Nephron (organoid): ENCODE results near the gene NDUFB6.

Experiments
- H3K27ac Mint-ChIP-seq, 3 experiments: 2 replicates each; pipeline ENCODE4 v1.8.0; 2020; ENCODE audit warnings: mixed read lengths in 3 of 3, mild to moderate bottlenecking in 2 of 3, moderate library complexity in 1 of 3
- H3K27me3 Mint-ChIP-seq: 2 replicates; pipeline ENCODE4 v1.8.0; 2021; ENCODE audit warnings: low read depth, mild to moderate bottlenecking, moderate library complexity, mixed read lengths
- H3K36me3 Mint-ChIP-seq: 2 replicates; pipeline ENCODE4 v1.8.0; 2020; ENCODE audit warnings: low read depth, mixed read lengths
- H3K4me1 Mint-ChIP-seq: 2 replicates; pipeline ENCODE4 v1.8.0; 2020; ENCODE audit warnings: mixed read lengths
- H3K4me3 Mint-ChIP-seq, 3 experiments: 2 replicates each; pipeline ENCODE4 v1.8.0; 2020; ENCODE audit warnings: mild to moderate bottlenecking in 3 of 3, mixed read lengths in 3 of 3, moderate library complexity in 2 of 3
- H3K9me3 Mint-ChIP-seq: 2 replicates; pipeline ENCODE4 v1.8.0; 2020; ENCODE audit warnings: mixed read lengths
- CTCF ChIP-seq, 3 experiments: fragments of 200-600 bp; sonication (generic); IDR thresholded peaks; one replicate each; pipeline ENCODE4 v1.5.0; 2021; ENCODE audit warnings: antibody characterized with exemption in 3 of 3; ENCODE audit not compliant: unreplicated experiment in 3 of 3

Gene NDUFB6

GRCh38 chr9:32577316-32577715 is 4.4 kb upstream of the NDUFB6 start:
- no peak for TF ChIP-seq CTCF (IDR thresholded peaks at IDR 0.05; ENCODE audit: unreplicated experiment in 3 of 3)
- Mint-ChIP-seq H3K27ac (no peak overlapping the region), H3K27me3 (peaks cover 9% of the 10 kb centered on the region), H3K9me3 (no peaks in the 10 kb centered on the region), H3K36me3 (no peaks in the 10 kb centered on the region), H3K4me3 (no peak overlapping the region), H3K4me1 (peaks cover 24% of the 10 kb centered on the region)

- Mint-ChIP-seq H3K4me1 (peaks cover 21% of the 10 kb centered on the region), H3K27ac (no peak overlapping the region), H3K4me3 (peak overlapping the region in 1 of 3 experiments; percentile 28), H3K27me3 (peaks cover 9% of the 10 kb centered on the region), H3K36me3 (peaks cover 5% of the 10 kb centered on the region), H3K9me3 (no peaks in the 10 kb centered on the region)
- TF ChIP-seq CTCF (IDR thresholded peaks at IDR 0.05; ENCODE audit: unreplicated experiment in 3 of 3): no peak
Observed at GRCh38 chr9:32574858-32575257, 1.9 kb upstream of the NDUFB6 start.

GRCh38 chr9:32573821-32574220 is 862 bp upstream of the NDUFB6 start:
- H3K9me3 Mint-ChIP-seq: no peaks in the 10 kb centered on the region
- peaks cover 17% of the 10 kb centered on the region for H3K4me1 Mint-ChIP-seq
- peak overlapping the region; percentile 99 to 100 (median 99) for H3K4me3 Mint-ChIP-seq
- H3K27ac Mint-ChIP-seq: peak overlapping the region; percentile 92 to 99 (median 99)
- no peaks in the 10 kb centered on the region for H3K27me3 Mint-ChIP-seq
- TF ChIP-seq CTCF (IDR thresholded peaks at IDR 0.05; ENCODE audit: unreplicated experiment in 3 of 3): no peak
- peaks cover 9% of the 10 kb centered on the region for H3K36me3 Mint-ChIP-seq

GRCh38 chr9:32571969-32572899 is 725 bp downstream of the NDUFB6 start:
- peaks cover 17% of the 10 kb centered on the region for H3K4me1 Mint-ChIP-seq
- H3K27me3 Mint-ChIP-seq: no peaks in the 10 kb centered on the region
- H3K27ac Mint-ChIP-seq: peak overlapping the region; percentile 92 to 99 (median 99)
- peak; percentile 56 to 66 (median 66) for TF ChIP-seq CTCF (IDR thresholded peaks at IDR 0.05; ENCODE audit: unreplicated experiment in 3 of 3)
- peaks cover 20% of the 10 kb centered on the region for H3K36me3 Mint-ChIP-seq
- peak overlapping the region; percentile 99 to 100 (median 99) for H3K4me3 Mint-ChIP-seq
- H3K9me3 Mint-ChIP-seq: no peaks in the 10 kb centered on the region

- Mint-ChIP-seq H3K27me3 (no peaks in the 10 kb centered on the region), H3K4me1 (peaks cover 17% of the 10 kb centered on the region), H3K36me3 (peaks cover 29% of the 10 kb centered on the region), H3K9me3 (no peaks in the 10 kb centered on the region), H3K27ac (no peak overlapping the region), H3K4me3 (peak overlapping the region in 1 of 3 experiments; percentile 8)
- TF ChIP-seq CTCF (IDR thresholded peaks at IDR 0.05; ENCODE audit: unreplicated experiment in 3 of 3): no peak
Observed at GRCh38 chr9:32570262-32570661, 2.7 kb downstream of the NDUFB6 start.
